ENCODE results near the gene TMEM229B. TPM values are rescaled to one million over a fixed set of nuclear protein-coding genes. Genes with fewer than 3 reads are reported as not detected.

The TMEM229B gene
- total and polyA plus RNA-seq, 2 donors (not counting 1 experiment from before 2014, with no cell fraction given) = 6.9 to 8.2 TPM

DNA sequence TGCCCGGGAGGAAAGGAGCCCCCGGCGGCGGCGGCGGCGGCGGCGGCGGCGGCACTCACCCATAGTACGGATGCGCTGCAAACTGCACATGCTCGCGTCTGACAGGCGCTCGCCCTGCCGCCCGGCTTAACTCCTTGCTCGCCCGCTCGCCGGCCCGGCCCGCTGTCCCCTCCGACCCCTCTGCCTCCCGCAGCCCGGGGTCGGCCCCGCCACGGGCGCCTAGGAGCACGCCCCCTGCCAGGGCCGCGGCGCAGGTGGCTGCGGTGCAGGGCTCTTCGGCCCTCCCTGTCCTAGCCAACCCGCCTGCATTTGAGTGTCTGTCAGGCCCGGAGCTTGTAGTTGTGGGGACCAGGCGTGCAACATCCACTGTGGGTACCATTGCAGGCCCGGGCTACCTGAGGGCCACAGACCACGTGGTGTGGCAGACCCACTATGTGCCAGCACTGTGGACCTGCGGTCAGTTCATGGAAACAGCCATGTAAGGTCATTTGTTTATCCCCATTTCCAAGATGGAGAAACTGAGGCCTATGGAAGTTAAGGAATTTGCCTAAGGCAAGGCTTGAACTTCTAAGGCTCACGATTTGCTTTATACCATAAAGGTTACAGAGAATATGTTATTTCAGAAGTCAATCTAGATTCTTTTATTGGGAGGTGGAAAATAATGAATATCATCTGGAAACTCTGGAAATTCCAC lies 27.0 kb upstream of the TMEM229B start:
- Histone ChIP-seq H3K27ac (ENCODE audit: low read length in 2 of 2) (peak overlapping the region in 1 of 2 donors; percentile 58), H3K36me3 (replicated peaks in 1 of 2; ENCODE audit: control extremely low read depth in 1 of 2, control insufficient read depth in 1 of 2, extremely low read depth in 1 of 2, insufficient read depth in 2 of 2, low read length in 1 of 2) (no peaks in the 10 kb centered on the region), H3K9ac (ENCODE audit: low read length) (peak overlapping the region; percentile 86), H3K79me2 (ENCODE audit: control insufficient read depth, insufficient read depth, low read length) (no peaks in the 10 kb centered on the region), H3K27me3 (replicated peaks in 1 of 4; ENCODE audit: control extremely low read depth in 1 of 4, control insufficient read depth in 3 of 4, insufficient read depth in 4 of 4, low read length in 3 of 4) (no peaks in the 10 kb centered on the region), H3K4me2 (replicated peaks; ENCODE audit: low read depth, low read length, poor library complexity, severe bottlenecking) (peak overlapping the region; percentile 90), H3K9me3 (ENCODE audit: control extremely low read depth in 1 of 3, control insufficient read depth in 2 of 3, insufficient read depth in 1 of 3, low read length in 2 of 3) (no peaks in the 10 kb centered on the region), H4K20me1 (ENCODE audit: control insufficient read depth, insufficient read depth, low read length, poor library complexity, severe bottlenecking) (no peaks in the 10 kb centered on the region), H2AFZ (ENCODE audit: insufficient read depth, low read depth, low read length, poor library complexity, severe bottlenecking) (peak overlapping the region; percentile 90), H3K4me1 (ENCODE audit: control insufficient read depth in 2 of 2, insufficient read depth in 2 of 2, low read length in 2 of 2) (peaks cover 37 to 38% of the 10 kb centered on the region in 2 donors), H3K4me3 (ENCODE audit: control extremely low read depth in 1 of 5, extremely low read depth in 1 of 5, insufficient read depth in 1 of 5, low read depth in 2 of 5, low read length in 4 of 5) (peak overlapping the region in 4 of 5 experiments; percentile 78 to 89 (median 82))
- ChIA-PET POLR2A (interaction anchor here (1.8 to 4.3 kb wide), 2 partner anchors 24 to 27 kb away, joined by 4 to 18 read pairs; partner anchors contain the start of gene TMEM229B), CTCF (interaction anchor here (1.2 to 2.8 kb wide), 5 partner anchors 16 to 88 kb away, joined by 4 to 17 read pairs (median 8); partner anchors contain the start of gene TMEM229B)
- peak overlapping the region; percentile 73 for H3K27ac Mint-ChIP-seq
- H3K4me3 Mint-ChIP-seq = peak overlapping the region; percentile 93
- no peaks in the 10 kb centered on the region for H3K27me3 Mint-ChIP-seq
- peak; percentile 57 for ATAC-seq (ENCODE audit: low read depth)
- DNase-seq = peak; percentile 62
- 5% methylated on average over 44 of the region's 45 CpGs for WGBS (ENCODE audit: insufficient coverage)
- TF ChIP-seq, protein P1, sequence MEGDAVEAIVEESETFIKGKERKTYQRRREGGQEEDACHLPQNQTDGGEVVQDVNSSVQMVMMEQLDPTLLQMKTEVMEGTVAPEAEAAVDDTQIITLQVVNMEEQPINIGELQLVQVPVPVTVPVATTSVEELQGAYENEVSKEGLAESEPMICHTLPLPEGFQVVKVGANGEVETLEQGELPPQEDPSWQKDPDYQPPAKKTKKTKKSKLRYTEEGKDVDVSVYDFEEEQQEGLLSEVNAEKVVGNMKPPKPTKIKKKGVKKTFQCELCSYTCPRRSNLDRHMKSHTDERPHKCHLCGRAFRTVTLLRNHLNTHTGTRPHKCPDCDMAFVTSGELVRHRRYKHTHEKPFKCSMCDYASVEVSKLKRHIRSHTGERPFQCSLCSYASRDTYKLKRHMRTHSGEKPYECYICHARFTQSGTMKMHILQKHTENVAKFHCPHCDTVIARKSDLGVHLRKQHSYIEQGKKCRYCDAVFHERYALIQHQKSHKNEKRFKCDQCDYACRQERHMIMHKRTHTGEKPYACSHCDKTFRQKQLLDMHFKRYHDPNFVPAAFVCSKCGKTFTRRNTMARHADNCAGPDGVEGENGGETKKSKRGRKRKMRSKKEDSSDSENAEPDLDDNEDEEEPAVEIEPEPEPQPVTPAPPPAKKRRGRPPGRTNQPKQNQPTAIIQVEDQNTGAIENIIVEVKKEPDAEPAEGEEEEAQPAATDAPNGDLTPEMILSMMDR (IDR thresholded peaks at IDR 0.05) = no peak
- no peak for TF ChIP-seq EZH2 (IDR thresholded peaks at IDR 0.05; ENCODE audit: borderline replicate concordance, insufficient read depth, low read depth, low read length, poor library complexity, severe bottlenecking)
- H3K9me3 Mint-ChIP-seq (ENCODE audit: insufficient read depth) = no peaks in the 10 kb centered on the region
- H3K4me1 Mint-ChIP-seq = peaks cover 40% of the 10 kb centered on the region
- intact Hi-C loops (cut with micrococcal nuclease) = no loop called here
